Thyroid gland (tissue), 4 donors: ENCODE measurements around the gene AGPAT4. TPM values are rescaled to one million over a fixed set of nuclear protein-coding genes. Genes with fewer than 3 reads are reported as not detected.

Experiments used
- DNase-seq, 2 donors: peaks; one replicate each; pipeline ENCODE4 v3.0.0-alpha.2; 2019
- H3K27ac ChIP-seq, 3 donors: fragments of 200-600 bp; sonication (generic); 1 replicate in 2 of 3; 2 replicates in 1 of 3; pipeline ENCODE4 v1.5.1; 2016 to 2019; ENCODE audit warnings: mild to moderate bottlenecking in 1 of 3, moderate library complexity in 1 of 3
- H3K27me3 ChIP-seq: fragments of 200-600 bp; sonication (generic); one replicate; pipeline ENCODE4 v1.5.1; 2019
- H3K36me3 ChIP-seq, 2 donors: fragments of 200-600 bp; sonication (generic); one replicate each; pipeline ENCODE4 v1.5.1; 2016 to 2019
- H3K4me1 ChIP-seq, 2 donors: fragments of 200-600 bp; sonication (generic); one replicate each; pipeline ENCODE4 v1.5.1; 2017 to 2019
- H3K4me3 ChIP-seq, 3 donors: fragments of 200-600 bp; sonication (generic); replicated peaks in 1 of 3; 1 replicate in 2 of 3; 2 replicates in 1 of 3; pipeline ENCODE4 v1.5.1; 2016; ENCODE audit warnings: mild to moderate bottlenecking in 1 of 3
- H3K9me3 ChIP-seq: fragments of 200-600 bp; sonication (generic); one replicate; pipeline ENCODE4 v1.5.1; 2017
- POLR2A ChIP-seq, 2 donors: fragments of 450-650 bp; IDR thresholded peaks; one replicate each; pipeline ENCODE4 v1.6.1; 2017; ENCODE audit warnings: antibody characterized with exemption in 2 of 2, mild to moderate bottlenecking in 2 of 2, moderate library complexity in 1 of 2
- WGBS, 2 donors: methylation state at CpG; one replicate each; pipeline ENCODE4 v1.1.5; 2017; 5-methylcytosine and 5-hydroxymethylcytosine counted together
- intact Hi-C: fragments of 100-400 bp; cut with DNase I; formaldehyde crosslinking; loops from one replicate; pipeline ENCODE4 v1.15.1; 2023
- total RNA-seq, 4 donors: library from RNA; depleted of rRNA; stranded (reverse); fragments of >200 nt; gene quantifications; one replicate each; pipeline ENCODE4 v1.2.3, GENCODE V29; 2016
- TF ChIP-seq, protein P1 (sequence below), 6 experiments: fragments of 200-600 bp in 3 of 6; fragments of 450-650 bp in 3 of 6; sonication (generic) in 3 of 6; IDR thresholded peaks; one replicate each; pipeline ENCODE4 v1.5.1; 2016 to 2019; ENCODE audit warnings: antibody characterized with exemption in 6 of 6, mild to moderate bottlenecking in 2 of 6, inconsistent platforms in 1 of 6, moderate library complexity in 1 of 6

The AGPAT4 gene
- total RNA-seq, 4 donors from 2014 or later, result 6.1 to 12.8 (median 6.9) TPM

DNA sequence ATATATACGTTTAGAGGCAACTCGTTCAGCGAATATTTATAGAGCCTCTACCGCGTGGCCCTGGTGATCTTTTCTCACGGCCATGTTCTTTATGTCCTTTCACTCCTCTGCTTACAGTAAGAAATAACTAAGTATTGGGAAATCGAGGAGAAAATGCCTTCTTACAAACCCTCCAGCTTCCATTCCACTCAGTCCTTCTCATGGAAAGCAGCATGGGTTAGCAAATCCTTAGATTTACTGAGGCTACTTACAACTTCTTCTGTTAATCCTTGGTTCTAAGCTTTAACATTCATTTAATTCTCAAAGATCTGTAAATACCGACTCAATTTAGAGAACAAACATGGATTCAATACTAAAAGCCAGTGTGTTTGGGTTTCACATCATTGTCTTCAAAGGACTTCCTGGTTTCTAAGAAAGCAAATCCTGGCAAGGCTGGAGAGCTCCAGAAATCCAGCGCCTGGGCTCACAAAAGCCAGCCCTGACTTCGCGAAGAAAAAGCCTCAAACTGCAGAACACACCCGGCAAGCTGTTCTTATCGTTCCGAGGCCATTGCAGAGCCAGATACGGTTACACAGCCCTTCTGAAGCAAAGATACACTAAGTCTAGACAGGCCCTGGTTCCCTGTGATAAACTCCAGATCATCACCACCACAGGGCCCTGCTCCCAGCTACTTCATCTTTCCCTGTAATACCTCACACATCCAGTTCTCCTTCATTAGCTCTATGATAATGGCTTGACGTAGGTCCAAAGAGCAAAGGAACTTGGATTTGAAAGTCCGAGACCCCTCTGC lies 19.2 kb downstream of the AGPAT4 start:
- H3K9me3 ChIP-seq, result no peaks in the 10 kb centered on the region
- 68 to 75% methylated on average over 17 of the region's 17 CpGs for whole genome bisulfite sequencing, 2 donors
- peak in 1 of 2 donors; percentile 35 for DNase-seq
- no peak overlapping the region for H3K27ac ChIP-seq
- no peaks in the 10 kb centered on the region for H3K4me1 ChIP-seq
- intact Hi-C loops, result no loop called here
- no peak overlapping the region for H3K4me3 ChIP-seq
- TF ChIP-seq, protein P1, sequence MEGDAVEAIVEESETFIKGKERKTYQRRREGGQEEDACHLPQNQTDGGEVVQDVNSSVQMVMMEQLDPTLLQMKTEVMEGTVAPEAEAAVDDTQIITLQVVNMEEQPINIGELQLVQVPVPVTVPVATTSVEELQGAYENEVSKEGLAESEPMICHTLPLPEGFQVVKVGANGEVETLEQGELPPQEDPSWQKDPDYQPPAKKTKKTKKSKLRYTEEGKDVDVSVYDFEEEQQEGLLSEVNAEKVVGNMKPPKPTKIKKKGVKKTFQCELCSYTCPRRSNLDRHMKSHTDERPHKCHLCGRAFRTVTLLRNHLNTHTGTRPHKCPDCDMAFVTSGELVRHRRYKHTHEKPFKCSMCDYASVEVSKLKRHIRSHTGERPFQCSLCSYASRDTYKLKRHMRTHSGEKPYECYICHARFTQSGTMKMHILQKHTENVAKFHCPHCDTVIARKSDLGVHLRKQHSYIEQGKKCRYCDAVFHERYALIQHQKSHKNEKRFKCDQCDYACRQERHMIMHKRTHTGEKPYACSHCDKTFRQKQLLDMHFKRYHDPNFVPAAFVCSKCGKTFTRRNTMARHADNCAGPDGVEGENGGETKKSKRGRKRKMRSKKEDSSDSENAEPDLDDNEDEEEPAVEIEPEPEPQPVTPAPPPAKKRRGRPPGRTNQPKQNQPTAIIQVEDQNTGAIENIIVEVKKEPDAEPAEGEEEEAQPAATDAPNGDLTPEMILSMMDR (IDR thresholded peaks at IDR 0.05), result no peak
- no peak for TF ChIP-seq POLR2A (IDR thresholded peaks at IDR 0.05)
- no peaks in the 10 kb centered on the region for H3K36me3 ChIP-seq
- no peaks in the 10 kb centered on the region for H3K27me3 ChIP-seq

DNA sequence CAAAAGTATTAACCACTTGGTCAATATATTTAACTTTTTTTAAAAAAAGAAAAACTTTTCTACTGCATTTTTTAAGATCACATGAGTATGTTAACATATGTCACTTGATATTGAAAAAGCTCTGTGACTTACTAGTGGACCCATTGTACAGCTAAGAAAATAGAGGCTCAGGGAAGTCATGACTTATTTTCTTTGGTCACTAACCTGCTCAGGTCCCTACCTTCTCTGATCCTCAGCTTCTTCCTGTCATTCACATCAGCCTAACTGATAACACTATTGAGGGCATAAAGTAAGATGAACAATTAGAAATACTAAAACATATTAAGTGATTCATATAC lies 19.8 kb downstream of the AGPAT4 start:
- TF ChIP-seq POLR2A (IDR thresholded peaks at IDR 0.05), result no peak
- TF ChIP-seq, protein P1 (IDR thresholded peaks at IDR 0.05), result no peak
- Histone ChIP-seq H3K4me1 (no peaks in the 10 kb centered on the region), H3K27me3 (no peaks in the 10 kb centered on the region), H3K9me3 (no peaks in the 10 kb centered on the region), H3K4me3 (no peak overlapping the region), H3K27ac (no peak overlapping the region), H3K36me3 (no peaks in the 10 kb centered on the region)
- intact Hi-C loops, result no loop called here
- DNase-seq, result no peak

DNA sequence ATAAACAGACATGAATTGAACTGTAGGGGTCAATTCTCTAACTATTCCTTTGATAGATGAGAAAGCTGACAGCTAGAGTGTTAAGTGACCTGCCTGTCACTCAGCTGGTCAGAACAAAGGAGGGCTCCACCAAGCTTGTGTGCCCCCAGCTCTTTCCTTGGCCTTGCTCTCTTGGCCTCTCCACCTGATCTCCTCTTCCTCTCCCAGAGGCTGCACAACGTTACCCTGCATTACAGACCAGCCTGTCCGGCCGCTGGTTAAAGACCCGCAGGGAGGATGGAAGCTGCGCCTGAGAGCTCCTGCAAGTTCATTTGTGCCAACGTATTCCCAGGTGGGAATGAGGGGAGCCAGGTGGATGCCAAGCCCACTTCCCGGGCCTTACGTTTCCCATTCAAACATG lies 22.5 kb downstream of the AGPAT4 start:
- no peak for TF ChIP-seq POLR2A (IDR thresholded peaks at IDR 0.05)
- TF ChIP-seq, protein P1 (IDR thresholded peaks at IDR 0.05), result no peak
- Histone ChIP-seq H3K27ac (no peak overlapping the region), H3K36me3 (no peaks in the 10 kb centered on the region), H3K27me3 (no peaks in the 10 kb centered on the region), H3K4me3 (no peak overlapping the region), H3K4me1 (no peaks in the 10 kb centered on the region), H3K9me3 (no peaks in the 10 kb centered on the region)
- no peak for DNase-seq
- 93 to 96% methylated on average over 8 of the region's 8 CpGs for WGBS, 2 donors
- intact Hi-C loops, result no loop called here

DNA sequence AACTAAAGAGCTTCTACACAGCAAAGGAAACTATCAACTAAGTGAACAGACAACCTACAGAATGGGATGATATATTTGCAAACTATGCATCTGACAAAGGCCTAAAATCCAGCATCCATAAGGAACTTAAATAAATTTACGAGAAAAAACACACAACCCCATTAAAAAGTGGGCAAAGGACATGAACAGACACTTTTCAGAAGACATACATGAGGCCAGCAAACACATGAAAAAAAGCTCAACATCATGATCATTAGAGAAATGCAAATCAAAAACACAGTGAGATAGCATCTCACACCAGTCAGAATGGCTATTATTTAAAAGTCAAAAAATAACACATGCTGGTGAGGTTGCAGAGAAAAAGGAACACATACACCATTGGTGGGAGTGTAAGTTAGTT lies 24.5 kb downstream of the AGPAT4 start:
- Histone ChIP-seq H3K9me3 (no peaks in the 10 kb centered on the region), H3K4me1 (no peaks in the 10 kb centered on the region), H3K27me3 (no peaks in the 10 kb centered on the region), H3K4me3 (no peak overlapping the region), H3K36me3 (no peaks in the 10 kb centered on the region), H3K27ac (no peak overlapping the region)
- intact Hi-C loops, result no loop called here
- 98 to 100% methylated on average over 1 of the region's 1 CpG for WGBS, 2 donors
- TF ChIP-seq, protein P1 (IDR thresholded peaks at IDR 0.05), result no peak
- TF ChIP-seq POLR2A (IDR thresholded peaks at IDR 0.05), result no peak
- no peak for DNase-seq

DNA sequence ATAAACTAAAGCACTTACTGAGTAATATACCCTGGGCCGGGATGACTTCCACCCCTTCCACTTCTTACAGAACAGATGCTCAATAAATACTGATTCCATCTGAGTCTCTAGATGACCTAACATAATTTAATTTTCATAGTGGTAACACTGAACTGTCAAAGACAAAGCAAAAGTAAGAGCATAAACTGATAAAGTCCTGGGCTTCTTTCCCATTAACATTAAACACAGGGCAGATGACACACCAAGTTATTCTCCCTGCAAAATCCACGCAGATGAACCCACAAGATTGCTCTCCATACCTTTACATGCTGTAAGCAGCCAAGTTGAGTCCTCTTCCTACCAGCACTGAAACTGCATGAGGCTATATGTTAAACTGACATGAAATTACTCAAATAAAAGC lies 27.1 kb downstream of the AGPAT4 start:
- DNase-seq, result no peak
- 96 to 98% methylated on average over 2 of the region's 2 CpGs for WGBS, 2 donors
- TF ChIP-seq, protein P1 (IDR thresholded peaks at IDR 0.05), result no peak
- no peak for TF ChIP-seq POLR2A (IDR thresholded peaks at IDR 0.05)
- Histone ChIP-seq H3K27me3 (no peaks in the 10 kb centered on the region), H3K9me3 (no peaks in the 10 kb centered on the region), H3K4me3 (no peak overlapping the region), H3K27ac (no peak overlapping the region), H3K4me1 (peaks cover 0 to 5% of the 10 kb centered on the region in 2 donors), H3K36me3 (no peaks in the 10 kb centered on the region)
- intact Hi-C loops, result no loop called here
